HepG2 (cell line): ENCODE data around the gene WBP1. TPM values are rescaled to one million over a fixed set of nuclear protein-coding genes. Genes with fewer than 3 reads are reported as not detected.

Experiments used
- ETV5 ChIP-seq: IDR thresholded peaks from 2 replicates; pipeline ENCODE4 v1.6.1; 2018; ENCODE audit warnings: missing biosample characterization, missing genetic modification reagents, inconsistent platforms, borderline replicate concordance
- IKZF1 ChIP-seq: fragments of 450-650 bp; IDR thresholded peaks from 2 replicates; pipeline ENCODE4 v1.7.1; 2016
- IRF2 ChIP-seq: IDR thresholded peaks from 2 replicates; pipeline ENCODE4 v1.6.1; 2018; ENCODE audit warnings: missing genetic modification reagents, missing compliant biosample characterization
- KDM3A ChIP-seq: IDR thresholded peaks from 2 replicates; pipeline ENCODE4 v1.6.1; 2018; ENCODE audit warnings: low read depth, missing compliant biosample characterization
- KDM4B ChIP-seq: sonication (generic); formaldehyde crosslinking; IDR thresholded peaks from 2 replicates; pipeline ENCODE4 v1.4.0; 2020; ENCODE audit warnings: missing genetic modification reagents
- KLF15 ChIP-seq: sonication (generic); formaldehyde crosslinking; IDR thresholded peaks from 2 replicates; pipeline ENCODE4 v1.8.1; 2023; ENCODE audit warnings: borderline replicate concordance, mild to moderate bottlenecking, inconsistent platforms, missing genetic modification reagents, mixed read lengths
- MAX ChIP-seq: IDR thresholded peaks from 2 replicates; pipeline ENCODE4 v1.6.1; 2012; ENCODE audit warnings: inconsistent platforms
- MXI1 ChIP-seq: IDR thresholded peaks from 3 replicates; pipeline ENCODE4 v1.6.1; 2012; ENCODE audit warnings: low read depth, low read length, inconsistent platforms, borderline replicate concordance
- RARA ChIP-seq: IDR thresholded peaks from 2 replicates; pipeline ENCODE4 v1.6.1; 2016; ENCODE audit warnings: missing genetic modification reagents, missing compliant biosample characterization
- SNAPC4 ChIP-seq: sonication (generic); formaldehyde crosslinking; IDR thresholded peaks from 2 replicates; pipeline ENCODE4 v1.4.0; 2020; ENCODE audit warnings: mild to moderate bottlenecking, missing genetic modification reagents
- TFAP4 ChIP-seq: sonication (generic); IDR thresholded peaks from 2 replicates; pipeline ENCODE4 v1.6.1; 2016; ENCODE audit warnings: low read depth, borderline replicate concordance
- TMF1 ChIP-seq: sonication (generic); formaldehyde crosslinking; IDR thresholded peaks from 2 replicates; pipeline ENCODE4 v1.8.1; 2022; ENCODE audit warnings: low read depth, missing genetic modification reagents
- ZNF276 ChIP-seq: sonication (generic); formaldehyde crosslinking; IDR thresholded peaks from 2 replicates; pipeline ENCODE4 v1.4.0; 2020; ENCODE audit warnings: mild to moderate bottlenecking, low read depth, missing genetic modification reagents
- ZNF431 ChIP-seq: sonication (generic); formaldehyde crosslinking; IDR thresholded peaks from 2 replicates; pipeline ENCODE4 v1.9.0; 2022; ENCODE audit warnings: missing genetic modification reagents, low read depth, mild to moderate bottlenecking, borderline replicate concordance
- polyA plus RNA-seq, 8 experiments: library from polyadenylated mRNA; depleted of rRNA in 3 of 8; stranded (reverse) in 7 of 8; unstranded in 1 of 8; fragments of >200 nt; fragmentation: Illumina TruSeq in 4 of 8; extraction: Trizol in 4 of 8; gene quantifications; 2 replicates each; pipeline versions ENCODE4 v1.2.1 to v1.2.3, GENCODE V29; 2011 to 2016; ENCODE audit warnings: low read depth in 4 of 8, missing spikeins in 1 of 8, mixed read lengths in 1 of 8; ENCODE audit not compliant: insufficient read depth in 1 of 8
- total RNA-seq, 5 experiments: library from RNA; depleted of rRNA; stranded (reverse); fragments of >200 nt; fragmentation: Illumina TruSeq; extraction: Trizol; gene quantifications; 2 replicates each; pipeline ENCODE4 v1.2.3, GENCODE V29; 2016; ENCODE audit warnings: low read depth in 1 of 5
- TF ChIP-seq, protein P1 (sequence below): IDR thresholded peaks from 2 replicates; pipeline ENCODE4 v1.6.1; 2018; ENCODE audit warnings: missing genetic modification reagents

The WBP1 gene
- total and polyA plus RNA-seq, 2 of the 13 experiments (the other 11 are each of a cell fraction or from before 2014, with no cell fraction given), result 38.8 to 85.7 TPM

GRCh38 chr2:74496997-74497776 lies 38.9 kb downstream of the WBP1 start (continued):
- TF ChIP-seq, protein P1, sequence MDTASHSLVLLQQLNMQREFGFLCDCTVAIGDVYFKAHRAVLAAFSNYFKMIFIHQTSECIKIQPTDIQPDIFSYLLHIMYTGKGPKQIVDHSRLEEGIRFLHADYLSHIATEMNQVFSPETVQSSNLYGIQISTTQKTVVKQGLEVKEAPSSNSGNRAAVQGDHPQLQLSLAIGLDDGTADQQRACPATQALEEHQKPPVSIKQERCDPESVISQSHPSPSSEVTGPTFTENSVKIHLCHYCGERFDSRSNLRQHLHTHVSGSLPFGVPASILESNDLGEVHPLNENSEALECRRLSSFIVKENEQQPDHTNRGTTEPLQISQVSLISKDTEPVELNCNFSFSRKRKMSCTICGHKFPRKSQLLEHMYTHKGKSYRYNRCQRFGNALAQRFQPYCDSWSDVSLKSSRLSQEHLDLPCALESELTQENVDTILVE (CRISPR knock-in tag), result no peak
- TF ChIP-seq IKZF1 (no peak), SNAPC4 (CRISPR knock-in tag) (0 out of 2 replicates have a peak, but pooled peaks have one; percentile 47), ZNF431 (CRISPR knock-in tag) (no peak), TFAP4 (peak; percentile 20; the same call in 1 of the 2 replicates), RARA (CRISPR knock-in tag) (peak; percentile 74; the same call in 1 of the 2 replicates), IRF2 (peak; percentile 9; the same call in 1 of the 2 replicates), KDM4B (CRISPR knock-in tag) (0 out of 2 replicates have a peak, but pooled peaks have one; percentile 31), KLF15 (CRISPR knock-in tag) (0 out of 2 replicates have a peak, but pooled peaks have one; percentile 38), KDM3A (CRISPR knock-in tag) (0 out of 2 replicates have a peak, but pooled peaks have one; percentile 29), ZNF276 (CRISPR knock-in tag) (peak; percentile 49; the same call in 1 of the 2 replicates), ETV5 (peak; percentile 53; the same call in 1 of the 2 replicates), MAX (0 out of 2 replicates have a peak, but pooled peaks have one; percentile 24), MXI1 (peak; percentile 61; the same call in 2 of the 3 replicates), TMF1 (no peak)
